HepG2 (cell line): ENCODE data around the gene MTSS2. TPM values are rescaled to one million over a fixed set of nuclear protein-coding genes. Genes with fewer than 3 reads are reported as not detected.
A peak's percentile ranks its signal among the peaks of the same experiment; 100 is the strongest.

Experiments used
- AHR ChIP-seq: IDR thresholded peaks from 2 replicates; pipeline ENCODE4 v1.6.1; 2018; ENCODE audit warnings: missing genetic modification reagents, missing compliant biosample characterization
- BHLHE40 ChIP-seq: IDR thresholded peaks from 2 replicates; pipeline ENCODE4 v1.6.1; 2011; ENCODE audit warnings: low read length, improper control_type of control experiment
- FOXO1 ChIP-seq: sonication (generic); formaldehyde crosslinking; IDR thresholded peaks from 2 replicates; pipeline ENCODE4 v1.4.0; 2020; ENCODE audit warnings: missing genetic modification reagents
- IRF9 ChIP-seq: sonication (generic); formaldehyde crosslinking; IDR thresholded peaks from 2 replicates; pipeline ENCODE4 v1.8.0; 2022; ENCODE audit warnings: missing genetic modification reagents, mild to moderate bottlenecking, borderline replicate concordance
- IRX3 ChIP-seq: sonication (generic); formaldehyde crosslinking; IDR thresholded peaks from 2 replicates; pipeline ENCODE4 v1.8.1; 2023; ENCODE audit warnings: mild to moderate bottlenecking, low read depth, missing genetic modification reagents, borderline replicate concordance
- KDM5B ChIP-seq: sonication (generic); formaldehyde crosslinking; IDR thresholded peaks from 2 replicates; pipeline ENCODE4 v1.4.0; 2020; ENCODE audit warnings: missing genetic modification reagents, mild to moderate bottlenecking, borderline replicate concordance
- MXI1 ChIP-seq: IDR thresholded peaks from 3 replicates; pipeline ENCODE4 v1.6.1; 2012; ENCODE audit warnings: low read depth, low read length, inconsistent platforms, borderline replicate concordance
- NR2F1 ChIP-seq, 2 experiments: fragments of 450-650 bp in 1 of 2; formaldehyde crosslinking in 1 of 2; IDR thresholded peaks; 2 replicates each; pipeline versions ENCODE4 v1.5.0 to v1.6.1; 2016 to 2020; ENCODE audit warnings: mild to moderate bottlenecking in 1 of 2, missing compliant biosample characterization in 1 of 2, missing genetic modification reagents in 1 of 2, moderate library complexity in 1 of 2
- PAXIP1 ChIP-seq: sonication (generic); formaldehyde crosslinking; conservative IDR thresholded peaks from 2 replicates; pipeline ENCODE4 v1.4.0; 2020; ENCODE audit warnings: mild to moderate bottlenecking, missing genetic modification reagents, moderate library complexity
- SRSF1 ChIP-seq: fragments of 200-400 bp; formaldehyde crosslinking; optimal IDR thresholded peaks from 2 replicates; pipeline ENCODE3; 2017; ENCODE audit warnings: mild to moderate bottlenecking, low read depth, low read length, moderate library complexity
- ZBTB40 ChIP-seq, 2 experiments: fragments of 450-650 bp in 1 of 2; sonication (generic) in 1 of 2; formaldehyde crosslinking in 1 of 2; IDR thresholded peaks; 2 replicates each; pipeline versions ENCODE4 v1.6.1 to v1.8.0; 2016 to 2022; ENCODE audit warnings: antibody characterized with exemption in 1 of 2, mild to moderate bottlenecking in 1 of 2, missing genetic modification reagents in 1 of 2
- ZNF543 ChIP-seq: sonication (generic); formaldehyde crosslinking; IDR thresholded peaks from 2 replicates; pipeline ENCODE4 v1.4.0; 2020; ENCODE audit warnings: mild to moderate bottlenecking, missing genetic modification reagents
- ZNF792 ChIP-seq: IDR thresholded peaks from 2 replicates; pipeline ENCODE4 v1.6.1; 2016
- polyA plus RNA-seq, 8 experiments: library from polyadenylated mRNA; depleted of rRNA in 3 of 8; stranded (reverse) in 7 of 8; unstranded in 1 of 8; fragments of >200 nt; fragmentation: Illumina TruSeq in 4 of 8; extraction: Trizol in 4 of 8; gene quantifications; 2 replicates each; pipeline versions ENCODE4 v1.2.1 to v1.2.3, GENCODE V29; 2011 to 2016; ENCODE audit warnings: low read depth in 4 of 8, missing spikeins in 1 of 8, mixed read lengths in 1 of 8; ENCODE audit not compliant: insufficient read depth in 1 of 8
- total RNA-seq, 5 experiments: library from RNA; depleted of rRNA; stranded (reverse); fragments of >200 nt; fragmentation: Illumina TruSeq; extraction: Trizol; gene quantifications; 2 replicates each; pipeline ENCODE4 v1.2.3, GENCODE V29; 2016; ENCODE audit warnings: low read depth in 1 of 5

The MTSS2 gene
- total and polyA plus RNA-seq, 2 of the 13 experiments (the other 11 are each of a cell fraction or from before 2014, with no cell fraction given) = 132 to 242 TPM

DNA sequence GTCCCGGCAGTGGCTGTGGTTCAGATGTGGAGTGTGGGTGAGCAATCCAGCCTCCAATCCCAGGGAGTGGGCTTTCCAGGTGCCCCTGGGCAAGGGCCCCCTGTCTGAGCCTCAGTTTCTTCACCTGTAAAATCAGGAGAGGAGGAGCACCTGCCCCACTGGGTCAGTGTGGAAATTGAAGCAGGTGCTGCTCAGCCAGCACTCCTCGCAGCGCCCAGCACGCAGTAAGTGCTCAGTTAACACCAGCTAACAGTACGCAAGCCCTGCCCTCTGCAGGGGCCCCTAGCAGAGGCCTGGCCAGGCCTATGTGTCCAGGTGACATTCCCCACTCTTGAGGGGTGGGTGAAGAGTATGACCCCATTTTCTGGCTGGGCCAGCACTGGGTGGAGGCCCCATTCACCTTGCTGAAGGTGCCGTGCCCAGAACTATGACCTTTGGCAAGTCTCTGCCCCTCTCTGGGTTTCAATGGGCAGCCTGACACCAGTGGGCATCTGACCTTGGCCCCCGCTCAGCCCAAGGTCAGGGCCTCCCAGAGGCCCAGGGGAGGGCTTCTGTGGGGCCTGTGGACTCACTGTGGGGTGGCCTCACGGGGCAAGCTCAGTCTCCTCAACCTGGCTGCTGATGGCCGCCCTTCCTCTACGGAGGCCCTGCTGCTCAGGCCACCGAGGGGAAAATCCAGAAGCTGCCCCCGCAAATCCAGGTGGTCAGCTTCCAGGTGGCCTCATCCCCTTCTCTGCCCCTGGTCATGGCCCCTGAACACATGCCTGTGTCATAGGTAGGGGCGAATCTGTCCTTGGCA is 2.5 kb downstream of the MTSS2 start (continued):
- TF ChIP-seq ZBTB40 (IDR thresholded peaks at IDR 0.05) (no peak), ZBTB40 (CRISPR knock-in tag; IDR thresholded peaks at IDR 0.05) (no peak; the same call in 1 of the 2 replicates), AHR (CRISPR knock-in tag) (no peak), KDM5B (peak; percentile 32; the same call in 1 of the 2 replicates), NR2F1 (CRISPR knock-in tag; IDR thresholded peaks at IDR 0.05) (peak; percentile 83 to 84), SRSF1 (peak; percentile 78), ZNF792 (CRISPR knock-in tag) (no peak), ZNF543 (CRISPR knock-in tag) (peak; percentile 28; the same call in 1 of the 2 replicates), PAXIP1 (CRISPR knock-in tag) (peak; percentile 86), IRX3 (CRISPR knock-in tag) (no peak), FOXO1 (CRISPR knock-in tag) (no peak), IRF9 (CRISPR knock-in tag) (no peak), MXI1 (no peak), BHLHE40 (no peak)
